Hematopoietic multipotent progenitor cell treated with erythropoietin and hydrocortisone succinate and interleukin-3 and kit ligand, for 17 days (in vitro differentiated cells): ENCODE data around the gene PRDM16.

Source experiments
- DNase-seq: peaks from one replicate; pipeline ENCODE4 v3.0.0-alpha.2; 2015; ENCODE audit warnings: low spot score

Gene PRDM16

GRCh38 chr1:3323021-3323795 lies 254.2 kb downstream of the PRDM16 start:
- no peak for DNase-seq

- DNase-seq, result no peak
Measured at GRCh38 chr1:3323796-3324703, 255.0 kb downstream of the PRDM16 start.

DNA sequence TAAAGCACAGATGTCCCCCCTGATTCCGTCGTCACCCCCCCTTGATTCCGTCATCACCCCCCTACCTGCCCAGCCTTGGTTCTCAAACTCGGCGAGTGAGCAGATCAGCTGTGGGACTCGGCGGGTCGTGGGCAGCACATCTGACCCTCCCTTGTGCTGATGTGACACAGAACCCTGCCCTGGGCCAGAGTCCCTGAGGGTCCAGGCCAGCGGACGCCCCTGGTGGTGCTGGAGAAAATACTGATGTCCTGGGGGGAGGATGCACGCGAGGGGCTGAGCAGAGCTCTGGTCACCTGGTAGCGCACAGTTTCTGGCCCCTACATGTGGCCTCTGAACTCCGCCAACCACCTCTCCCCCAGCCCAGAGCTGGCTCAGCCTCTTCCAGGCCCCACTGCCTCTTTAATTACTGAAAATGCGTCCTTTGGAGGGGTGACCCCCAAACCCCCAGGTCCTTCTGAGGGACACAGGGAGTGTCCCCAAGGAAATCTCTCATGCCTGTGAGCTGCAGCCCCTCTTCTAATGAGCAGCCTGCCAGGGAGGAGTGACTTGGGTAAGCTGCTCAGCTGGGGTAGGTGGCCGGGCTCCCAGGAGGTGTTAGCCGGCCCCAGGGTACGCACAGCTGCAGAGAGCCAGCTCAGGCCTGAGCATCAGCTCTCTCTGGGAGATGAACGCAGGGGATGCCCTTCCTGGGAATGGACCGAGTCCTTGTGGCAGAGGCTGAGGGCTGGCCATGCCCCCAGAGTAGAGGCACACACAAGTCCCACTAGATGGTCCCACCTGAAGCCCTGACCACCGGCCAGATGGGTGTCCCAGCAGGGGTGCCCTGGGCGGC lies 255.9 kb downstream of the PRDM16 start:
- DNase-seq, result no peak

- no peak for DNase-seq
Measured at GRCh38 chr1:3326516-3327388, 257.7 kb downstream of the PRDM16 start.

DNA sequence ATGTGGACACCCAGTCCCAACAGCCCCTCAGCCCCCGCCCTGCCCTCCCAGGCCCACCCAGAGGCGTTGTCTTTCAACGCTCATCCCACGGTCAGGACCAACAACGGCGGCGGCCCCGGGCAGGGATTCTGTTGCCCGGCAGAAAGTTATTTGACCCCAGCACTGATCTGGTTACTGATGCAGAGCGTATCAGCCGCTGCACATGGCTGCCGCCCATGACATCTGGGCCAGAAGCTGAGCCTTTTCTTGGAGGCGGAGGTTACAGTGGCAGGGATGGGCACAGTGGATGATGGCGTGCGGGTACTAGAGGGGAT lies 258.3 kb downstream of the PRDM16 start:
- no peak for DNase-seq

- no peak for DNase-seq
Measured at GRCh38 chr1:3327936-3328590, 259.1 kb downstream of the PRDM16 start.

DNA sequence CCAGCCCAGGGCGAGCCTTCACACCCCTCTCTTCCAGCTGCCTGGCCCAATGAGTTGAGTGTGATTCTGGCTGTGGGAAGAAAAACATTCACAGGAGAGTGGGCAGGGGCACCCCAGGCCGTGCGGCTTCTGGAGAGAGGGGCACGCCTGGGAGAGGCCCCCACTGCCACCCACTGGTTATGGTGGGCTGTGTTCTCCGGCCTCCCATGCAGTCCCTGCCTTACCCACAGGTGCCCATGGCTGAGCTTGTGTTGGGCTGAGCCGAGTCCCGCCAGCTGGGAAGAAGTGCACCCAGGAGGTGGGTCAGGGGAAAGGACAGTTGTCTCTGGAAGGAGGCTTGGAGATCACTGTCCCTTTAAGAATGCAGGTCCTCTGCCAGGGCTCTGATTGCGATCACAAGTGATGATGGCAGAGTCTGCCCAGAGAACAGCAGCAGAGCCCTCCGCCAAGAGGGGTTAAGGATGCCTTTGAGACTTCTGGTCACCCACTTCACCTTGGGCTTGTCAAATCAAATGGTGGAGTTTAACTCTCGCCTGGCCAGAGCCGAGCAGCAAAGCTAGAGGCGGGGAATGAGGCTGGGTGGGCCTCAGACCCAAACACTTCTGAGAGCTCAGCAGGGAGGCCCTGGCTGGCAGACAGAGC lies 260.8 kb downstream of the PRDM16 start:
- DNase-seq, result no peak

GRCh38 chr1:3330771-3331245 lies 261.8 kb downstream of the PRDM16 start:
- no peak for DNase-seq

- no peak for DNase-seq
Measured at GRCh38 chr1:3331564-3331963, 262.6 kb downstream of the PRDM16 start.

DNA sequence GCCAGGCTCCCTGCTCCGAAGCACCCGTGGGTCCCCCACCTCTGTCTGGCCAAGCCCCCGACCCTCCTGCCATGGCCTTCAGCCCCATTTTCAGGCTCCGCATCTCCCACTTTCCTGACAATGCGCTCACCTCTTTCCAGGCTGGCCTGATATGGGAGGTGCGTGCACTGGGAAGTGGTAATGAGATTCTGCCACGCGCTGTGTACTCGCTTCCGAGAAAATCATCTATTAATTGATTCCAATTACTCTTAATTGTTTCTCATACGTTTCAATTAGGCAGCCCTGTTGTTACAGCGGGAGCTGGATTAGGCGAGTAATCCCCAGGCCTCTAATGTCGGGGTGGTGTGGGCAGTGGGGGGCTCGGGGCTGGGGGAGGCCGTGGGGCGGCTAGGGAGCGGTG lies 263.0 kb downstream of the PRDM16 start:
- DNase-seq, result no peak

- DNase-seq, result no peak
Measured at GRCh38 chr1:3332662-3333061, 263.7 kb downstream of the PRDM16 start.

DNA sequence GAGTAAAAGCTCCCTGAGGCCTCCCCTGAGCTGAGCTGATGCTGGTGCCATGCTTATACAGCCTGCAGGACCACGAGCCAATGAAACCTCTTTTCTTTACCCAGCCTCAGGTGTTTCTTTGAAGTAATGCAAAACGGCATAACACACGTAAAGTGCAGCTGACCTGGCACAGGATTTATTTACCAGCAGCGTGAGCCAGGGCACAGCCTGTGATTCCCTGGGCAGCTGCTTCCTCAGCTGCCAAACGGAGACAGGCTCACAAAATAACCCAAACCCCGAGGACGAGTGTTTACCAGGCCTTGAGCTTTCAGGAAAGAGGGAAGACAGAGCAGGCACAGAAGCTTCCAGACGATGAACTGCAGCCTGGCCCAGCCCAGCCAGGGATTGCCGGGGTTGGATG lies 264.9 kb downstream of the PRDM16 start:
- DNase-seq, result no peak

GRCh38 chr1:3334366-3334765 lies 265.4 kb downstream of the PRDM16 start:
- no peak for DNase-seq

DNA sequence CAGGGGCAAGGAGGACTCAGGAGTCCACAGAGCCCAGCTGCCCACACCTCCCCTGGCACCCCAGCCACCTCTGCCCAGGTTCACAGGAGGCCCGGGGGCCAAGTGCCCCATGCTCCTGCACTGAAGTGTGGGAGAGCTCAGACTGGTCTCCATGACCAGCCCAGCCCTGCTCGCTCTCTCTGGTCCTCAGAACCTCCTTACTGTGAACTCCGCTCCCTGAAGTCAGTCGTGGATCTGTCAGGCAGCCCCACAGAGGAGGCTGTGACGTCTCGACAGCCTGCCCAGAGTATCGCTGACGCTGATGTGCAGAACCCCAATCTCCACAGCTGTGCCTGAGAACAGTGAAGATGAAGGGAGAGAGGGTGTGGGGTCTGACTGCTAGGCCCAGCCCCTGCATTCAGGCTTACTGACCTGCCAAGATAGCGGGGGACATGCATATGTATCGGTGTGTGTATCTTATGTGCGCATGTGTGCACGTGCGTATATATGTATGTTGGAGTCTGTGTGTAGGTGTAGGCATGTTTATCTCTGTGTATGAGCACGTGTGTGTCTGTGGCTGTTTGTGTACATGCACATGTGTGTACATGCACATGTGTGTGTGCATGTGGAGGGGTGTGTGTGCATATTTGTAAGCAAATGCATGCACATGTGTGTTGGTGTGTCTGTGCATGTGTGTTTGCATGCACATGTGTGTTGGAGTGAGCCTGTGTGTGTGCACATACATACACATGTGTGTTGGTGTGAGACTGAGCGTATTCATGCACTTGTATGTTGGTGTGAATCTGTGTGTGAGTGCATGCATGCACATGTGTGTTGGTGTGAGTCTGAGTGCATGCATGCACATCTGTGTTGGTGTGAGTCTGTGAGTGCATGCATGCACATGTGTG lies 267.0 kb downstream of the PRDM16 start:
- DNase-seq, result no peak

DNA sequence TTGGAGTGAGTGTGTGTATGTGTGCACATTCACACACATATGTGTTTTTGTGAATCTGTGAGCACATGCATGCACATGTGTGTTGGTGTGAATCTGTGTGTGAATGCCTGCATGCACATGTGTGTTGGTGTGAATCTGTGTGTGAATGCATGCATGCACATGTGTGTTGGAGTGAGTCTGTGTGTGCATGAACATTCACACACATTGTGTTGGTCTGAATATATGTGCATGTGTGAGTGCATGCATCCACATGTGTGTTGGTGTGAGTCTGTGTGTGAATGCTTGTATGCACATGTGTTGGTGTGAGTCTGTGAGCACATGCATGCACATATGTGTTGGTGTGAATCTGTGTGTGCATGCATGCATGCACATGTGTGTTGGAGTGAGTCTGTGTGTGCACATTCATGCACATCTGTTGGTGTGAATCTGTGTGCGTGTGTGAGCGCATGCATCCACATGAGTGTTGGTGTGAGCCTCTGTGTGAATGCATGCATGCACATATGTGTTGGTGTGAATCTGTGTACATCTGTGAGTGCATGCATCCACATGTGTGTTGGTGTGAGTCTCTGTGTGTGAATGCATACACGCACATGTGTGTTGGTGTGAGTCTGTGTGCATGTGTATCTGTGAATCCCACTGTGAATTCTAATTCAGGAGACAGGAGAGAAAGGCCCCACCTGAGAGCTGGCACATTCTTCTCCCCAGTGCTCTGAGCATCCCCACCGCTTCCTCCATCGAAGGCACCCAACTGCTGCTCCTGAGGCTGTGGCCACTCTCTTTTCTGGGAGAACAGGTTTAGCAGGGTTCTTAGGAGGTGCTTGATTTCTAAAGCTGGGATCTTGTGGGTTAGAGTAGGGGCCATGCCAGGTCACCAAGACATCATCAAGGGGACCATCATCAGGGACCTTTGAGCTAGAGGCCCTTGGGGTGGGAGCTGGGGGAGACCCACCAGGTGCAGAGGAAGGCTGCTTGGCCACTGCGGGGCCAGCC lies 267.9 kb downstream of the PRDM16 start:
- no peak for DNase-seq

- no peak for DNase-seq
Measured at GRCh38 chr1:3337798-3338724, 269.1 kb downstream of the PRDM16 start.

DNA sequence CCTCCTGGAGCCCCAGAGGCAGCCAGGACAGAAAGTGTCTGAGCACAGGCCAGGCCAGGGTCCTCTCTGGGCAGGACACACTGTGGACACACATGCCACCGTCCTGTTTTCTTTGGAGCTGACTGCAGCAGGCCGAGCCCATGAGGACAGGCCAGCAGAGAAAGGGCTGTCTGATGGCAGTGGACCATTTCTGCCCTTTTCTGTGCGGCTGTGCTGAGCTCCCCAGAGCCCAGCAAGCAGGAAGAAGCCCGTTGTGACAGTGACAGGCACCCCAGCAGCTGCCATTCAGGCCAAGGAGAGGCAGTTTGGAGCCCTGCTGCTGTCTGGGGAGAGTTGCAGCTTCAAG lies 269.7 kb downstream of the PRDM16 start:
- DNase-seq, result no peak
